ENCODE measurements around the gene SERPINB7.

- TF ChIP-seq CTCF (IDR thresholded peaks at IDR 0.05; ENCODE audit: borderline replicate concordance, extremely low read depth, low read length, poor library complexity, severe bottlenecking) (no peak), EZH2 (IDR thresholded peaks at IDR 0.05; ENCODE audit: borderline replicate concordance, low read depth, low read length, severe bottlenecking) (no peak)
Measured at GRCh38 chr18:63774511-63774910, 707 bp upstream of the SERPINB7 start.

Measured in DND-41 (cell line).